RWPE2 (cell line): ENCODE measurements around the gene ADAMTSL4.

ENCODE experiments used
- ATAC-seq: fragments of 200-7000 bp; cut with Tn5 transposase; 3 replicates; pipeline ENCODE4 v1.9.1; 2021; ENCODE audit warnings: low read depth
- DNase-seq: peaks from one replicate; pipeline ENCODE4 v3.0.0-alpha.2; 2020; ENCODE audit warnings: low spot score
- H3K27ac ChIP-seq: fragments of 450-650 bp; 2 replicates; pipeline ENCODE4 v1.5.1; 2017; ENCODE audit warnings: mild to moderate bottlenecking; ENCODE audit not compliant: poor library complexity, severe bottlenecking
- H3K27me3 ChIP-seq: fragments of 250-450 bp; sonication (Bioruptor Pico); 2 replicates; pipeline ENCODE4 v1.5.1; 2021; ENCODE audit warnings: mild to moderate bottlenecking, moderate library complexity; ENCODE audit not compliant: insufficient read depth, poor library complexity, severe bottlenecking
- H3K36me3 ChIP-seq: fragments of 250-450 bp; sonication (Bioruptor Pico); 2 replicates; pipeline ENCODE4 v1.5.1; 2020; ENCODE audit warnings: low read depth, mild to moderate bottlenecking, moderate library complexity
- H3K4me1 ChIP-seq: fragments of 250-450 bp; sonication (Bioruptor Pico); 2 replicates; pipeline ENCODE4 v1.5.1; 2021; ENCODE audit warnings: mild to moderate bottlenecking, moderate library complexity; ENCODE audit not compliant: insufficient read depth, poor library complexity, severe bottlenecking
- H3K4me3 ChIP-seq: fragments of 250-450 bp; sonication (Bioruptor Pico); 2 replicates; pipeline ENCODE4 v1.5.1; 2021; ENCODE audit warnings: mild to moderate bottlenecking, moderate library complexity; ENCODE audit not compliant: severe bottlenecking
- H3K9me3 ChIP-seq: fragments of 250-450 bp; sonication (Bioruptor Pico); 2 replicates; pipeline ENCODE4 v1.5.1; 2021; ENCODE audit warnings: mild to moderate bottlenecking, moderate library complexity; ENCODE audit not compliant: severe bottlenecking
- CTCF ChIP-seq: fragments of 450-650 bp; IDR thresholded peaks from one replicate; pipeline ENCODE4 v1.5.1; 2017; ENCODE audit warnings: mild to moderate bottlenecking, moderate library complexity; ENCODE audit not compliant: poor library complexity, severe bottlenecking

The ADAMTSL4 gene

GRCh38 chr1:150548632-150549495, at the start of gene ADAMTSL4:
Gene ADAMTSL4 (plus strand): TSS chr1:150549408. CDS start chr1:150552289, 2,881 bp downstream.
- peak; percentile 34 for TF ChIP-seq CTCF
- Histone ChIP-seq H3K4me1 (peaks cover 19% of the 10 kb centered on the region), H3K4me3 (peak within 1 kb of the TSS; percentile 61), H3K9me3 (no peaks in the 10 kb centered on the region), H3K27ac (peak within 1 kb of the TSS; percentile 70), H3K36me3 (no peaks in the 10 kb centered on the region; the same call in 1 of the 2 replicates), H3K27me3 (no peaks in the 10 kb centered on the region)
- DNase-seq: no peak
- ATAC-seq: peak; percentile 59

- H3K4me1 ChIP-seq: peaks cover 7% of the 10 kb centered on the region
- no peaks in the 10 kb centered on the region for H3K9me3 ChIP-seq
- DNase-seq (no peak), ATAC-seq (no peak)
- no peak for TF ChIP-seq CTCF
- no peaks in the 10 kb centered on the region for H3K27me3 ChIP-seq
- H3K27ac ChIP-seq: no peak overlapping the region
- H3K4me3 ChIP-seq: no peak overlapping the region
- peaks cover 47% of the 10 kb centered on the region for H3K36me3 ChIP-seq
Measured at GRCh38 chr1:150505431-150505830, 43.8 kb upstream of the ADAMTSL4 start.

- DNase-seq (no peak), ATAC-seq (peak; percentile 92)
- no peak for TF ChIP-seq CTCF
- no peaks in the 10 kb centered on the region for H3K9me3 ChIP-seq
- H3K36me3 ChIP-seq: peaks cover 34% of the 10 kb centered on the region
- H3K27ac ChIP-seq: peak within 1 kb of the TSS; percentile 61
- peaks cover 9% of the 10 kb centered on the region for H3K4me1 ChIP-seq
- H3K4me3 ChIP-seq: no peak within 1 kb of the TSS
- H3K27me3 ChIP-seq: no peaks in the 10 kb centered on the region
Measured at GRCh38 chr1:150507912-150508864, 41.0 kb upstream of the ADAMTSL4 start, which contains the start of gene ECM1. Gene ECM1 (plus strand): TSS chr1:150508109. CDS start chr1:150508210, 101 bp downstream.

GRCh38 chr1:150508982-150509381, 40.2 kb upstream of the ADAMTSL4 start:
- ATAC-seq: no peak
- H3K27ac ChIP-seq: peak overlapping the region; percentile 61
- no peak for DNase-seq
- H3K27me3 ChIP-seq: no peaks in the 10 kb centered on the region
- peaks cover 30% of the 10 kb centered on the region for H3K36me3 ChIP-seq
- H3K9me3 ChIP-seq: no peaks in the 10 kb centered on the region
- peaks cover 17% of the 10 kb centered on the region for H3K4me1 ChIP-seq
- H3K4me3 ChIP-seq: no peak overlapping the region
- no peak for TF ChIP-seq CTCF
